Germinal center (tissue), 1 donor: Measurements from ENCODE around the gene SLC47A2.

Experiments used
- DNase-seq: peaks from one replicate; pipeline ENCODE4 v3.0.0; 2012; ENCODE audit warnings: mixed read lengths, low spot score

The SLC47A2 gene

GRCh38 chr17:19747829-19748806 is 31.7 kb upstream of the SLC47A2 start, which contains the start of gene ALDH3A1:
TSS of gene ALDH3A1 (minus strand) at chr17:19748298. CDS start at chr17:19745129, 3,169 bp downstream.
- DNase-seq = no peak

- DNase-seq = no peak
These were observed 30.9 kb upstream of the SLC47A2 start for GRCh38 chr17:19747159-19747719.

- no peak for DNase-seq
These were observed 30.1 kb upstream of the SLC47A2 start for GRCh38 chr17:19746517-19746916.

- peak; percentile 77 for DNase-seq
These were observed 28.8 kb upstream of the SLC47A2 start for GRCh38 chr17:19744922-19745757.

- no peak for DNase-seq
These were observed 28.1 kb upstream of the SLC47A2 start for GRCh38 chr17:19744492-19744891.

- no peak for DNase-seq
These were observed 27.0 kb upstream of the SLC47A2 start for GRCh38 chr17:19743101-19744100.

GRCh38 chr17:19742495-19742894 is 26.1 kb upstream of the SLC47A2 start:
- no peak for DNase-seq

- no peak for DNase-seq
These were observed 25.6 kb upstream of the SLC47A2 start for GRCh38 chr17:19741832-19742457.

GRCh38 chr17:19740933-19741332 is 24.5 kb upstream of the SLC47A2 start:
- DNase-seq = no peak

- DNase-seq = no peak
These were observed 23.1 kb upstream of the SLC47A2 start for GRCh38 chr17:19739241-19740201.

GRCh38 chr17:19738757-19739156 is 22.4 kb upstream of the SLC47A2 start:
- DNase-seq = no peak

- DNase-seq = no peak
These were observed 21.7 kb upstream of the SLC47A2 start for GRCh38 chr17:19738073-19738449.

- no peak for DNase-seq
These were observed 21.1 kb upstream of the SLC47A2 start for GRCh38 chr17:19737305-19738072.

- no peak for DNase-seq
These were observed 19.7 kb upstream of the SLC47A2 start for GRCh38 chr17:19736071-19736470.

GRCh38 chr17:19733953-19734526 is 17.7 kb upstream of the SLC47A2 start:
- DNase-seq = no peak

- DNase-seq = no peak
These were observed 15.2 kb upstream of the SLC47A2 start for GRCh38 chr17:19731626-19732025.

- DNase-seq = no peak
These were observed 14.5 kb upstream of the SLC47A2 start for GRCh38 chr17:19730843-19731242.

GRCh38 chr17:19729900-19730299 is 13.5 kb upstream of the SLC47A2 start:
- DNase-seq = no peak
